ENCODE measurements around the gene STARD4.

The STARD4 gene

DNA sequence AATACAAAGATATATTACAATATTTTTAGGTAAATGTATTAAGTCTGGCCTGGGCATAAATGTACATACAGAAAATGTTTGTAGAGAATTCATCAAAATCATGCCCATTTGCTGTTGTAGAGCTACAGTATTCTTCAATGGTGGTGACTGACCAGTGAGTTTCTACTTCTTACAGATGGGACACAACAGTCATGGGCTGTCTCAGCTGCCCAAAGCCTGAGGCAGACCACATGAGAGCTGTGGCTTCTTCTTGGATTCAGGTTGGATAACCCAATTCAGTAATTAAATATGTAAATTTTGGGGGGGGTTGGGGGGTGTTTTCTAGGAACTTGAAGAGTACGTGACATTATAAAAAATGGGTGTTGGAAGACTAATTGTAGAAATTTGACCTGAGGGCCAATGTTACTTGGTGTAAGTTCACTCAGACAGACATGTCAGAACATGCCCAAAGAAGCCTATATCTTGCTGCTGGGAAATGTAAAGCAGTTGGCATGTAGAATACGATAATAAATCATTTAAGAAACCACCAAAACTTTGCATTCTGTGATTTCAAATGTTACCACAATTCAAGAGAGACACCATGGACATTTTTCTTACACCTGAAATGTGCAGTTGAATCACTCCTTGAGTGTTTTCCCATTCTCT is 17.9 kb downstream of the STARD4 start:
- DNase-seq: peak in 1 of 3 donors; percentile 10
- WGBS (ENCODE audit: insufficient coverage): 100% methylated on average over 1 of the region's 2 CpGs
- CTCF ChIA-PET: interaction anchor here (1.1 to 1.8 kb wide), 2 partner anchors 12 to 17 kb away, joined by 3 read pairs; no protein-coding TSS in a partner anchor
- H3K27me3 ChIP-seq (replicated peaks in 2 of 5; ENCODE audit: control insufficient read depth in 4 of 5, insufficient read depth in 5 of 5, low read length in 4 of 5): no peaks in the 10 kb centered on the region
- peaks cover 0 to 49% (median 4%) of the 10 kb centered on the region in 4 experiments for H3K36me3 ChIP-seq (ENCODE audit: control insufficient read depth in 4 of 4, insufficient read depth in 4 of 4, low read length in 3 of 4)
- no peaks in the 10 kb centered on the region for H3K9me3 ChIP-seq (ENCODE audit: control extremely low read depth in 1 of 5, control insufficient read depth in 4 of 5, insufficient read depth in 2 of 5, low read depth in 1 of 5, low read length in 4 of 5)
- H3K4me1 ChIP-seq (ENCODE audit: control extremely low read depth in 1 of 4, control insufficient read depth in 4 of 4, insufficient read depth in 4 of 4, low read length in 3 of 4): no peaks in the 10 kb centered on the region
- no peak overlapping the region for H3K4me3 ChIP-seq (ENCODE audit: control insufficient read depth in 1 of 7, extremely low read depth in 1 of 7, insufficient read depth in 4 of 7, low read depth in 2 of 7, low read length in 6 of 7)
- H3K27ac ChIP-seq (ENCODE audit: insufficient read depth in 1 of 2, low read depth in 1 of 2, low read length in 2 of 2, poor library complexity in 1 of 2, severe bottlenecking in 2 of 2): no peak overlapping the region
- POLR2A ChIA-PET: interaction anchor here (0.6 kb wide), 1 partner anchor 273 kb away, joined by 3 read pairs; no protein-coding TSS in a partner anchor

DNA sequence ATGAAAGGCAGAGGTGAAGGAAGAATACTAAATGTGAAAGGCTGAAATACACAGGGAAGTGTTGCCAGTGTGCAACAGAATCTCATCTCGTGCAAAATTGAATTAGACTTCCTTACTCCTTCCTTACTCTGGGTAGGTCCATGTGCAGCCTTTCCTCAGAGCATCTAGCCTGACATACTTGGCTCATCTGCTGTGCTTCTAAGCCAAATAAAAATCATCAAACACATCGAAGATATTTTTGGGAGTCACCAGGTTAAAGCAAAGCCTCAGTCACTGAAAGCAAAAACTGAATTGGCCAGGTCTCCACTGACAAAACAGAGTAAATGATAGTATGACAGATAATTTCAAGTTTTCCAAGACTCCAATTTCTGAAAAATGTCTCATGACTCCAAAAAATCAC is 19.3 kb downstream of the STARD4 start:
- no peaks in the 10 kb centered on the region for H3K27me3 ChIP-seq (replicated peaks in 2 of 5; ENCODE audit: control insufficient read depth in 4 of 5, insufficient read depth in 5 of 5, low read length in 4 of 5)
- no peaks in the 10 kb centered on the region for H3K4me1 ChIP-seq (ENCODE audit: control extremely low read depth in 1 of 4, control insufficient read depth in 4 of 4, insufficient read depth in 4 of 4, low read length in 3 of 4)
- ChIA-PET POLR2A (no interaction called here), CTCF (no interaction called here)
- H3K9me3 ChIP-seq (ENCODE audit: control extremely low read depth in 1 of 5, control insufficient read depth in 4 of 5, insufficient read depth in 2 of 5, low read depth in 1 of 5, low read length in 4 of 5): no peaks in the 10 kb centered on the region
- H3K4me3 ChIP-seq (ENCODE audit: control insufficient read depth in 1 of 7, extremely low read depth in 1 of 7, insufficient read depth in 4 of 7, low read depth in 2 of 7, low read length in 6 of 7): no peak overlapping the region
- no peak for DNase-seq
- H3K27ac ChIP-seq (ENCODE audit: insufficient read depth in 1 of 2, low read depth in 1 of 2, low read length in 2 of 2, poor library complexity in 1 of 2, severe bottlenecking in 2 of 2): no peak overlapping the region
- WGBS (ENCODE audit: insufficient coverage): 83% methylated on average over 1 of the region's 2 CpGs
- peaks cover 0 to 34% (median 0%) of the 10 kb centered on the region in 4 experiments for H3K36me3 ChIP-seq (ENCODE audit: control insufficient read depth in 4 of 4, insufficient read depth in 4 of 4, low read length in 3 of 4)

DNA sequence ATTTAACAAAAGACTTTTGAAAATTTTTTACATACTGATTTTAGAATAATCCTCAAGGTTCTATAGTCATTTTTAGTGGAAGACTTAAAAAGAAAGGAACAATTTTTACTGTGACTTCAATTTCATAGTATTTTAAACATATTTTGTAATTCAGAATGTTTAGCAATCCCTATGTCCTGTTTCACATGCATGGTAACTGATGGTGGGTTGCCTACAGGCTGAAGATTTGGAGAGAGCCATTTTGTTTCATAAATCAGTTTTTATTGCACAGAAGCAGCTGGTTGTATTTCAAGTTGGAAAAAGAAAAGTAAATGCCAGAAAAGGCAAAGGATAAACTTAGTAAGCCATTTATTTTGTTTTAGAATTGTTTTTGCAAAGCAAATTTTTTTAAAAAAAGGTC is 24.0 kb downstream of the STARD4 start:
- Histone ChIP-seq H3K36me3 (ENCODE audit: control insufficient read depth in 4 of 4, insufficient read depth in 4 of 4, low read length in 3 of 4) (peaks cover 0 to 8% (median 0%) of the 10 kb centered on the region in 4 experiments), H3K4me1 (ENCODE audit: control extremely low read depth in 1 of 4, control insufficient read depth in 4 of 4, insufficient read depth in 4 of 4, low read length in 3 of 4) (no peaks in the 10 kb centered on the region), H3K27ac (ENCODE audit: insufficient read depth in 1 of 2, low read depth in 1 of 2, low read length in 2 of 2, poor library complexity in 1 of 2, severe bottlenecking in 2 of 2) (no peak overlapping the region), H3K9me3 (ENCODE audit: control extremely low read depth in 1 of 5, control insufficient read depth in 4 of 5, insufficient read depth in 2 of 5, low read depth in 1 of 5, low read length in 4 of 5) (no peaks in the 10 kb centered on the region), H3K27me3 (replicated peaks in 2 of 5; ENCODE audit: control insufficient read depth in 4 of 5, insufficient read depth in 5 of 5, low read length in 4 of 5) (no peaks in the 10 kb centered on the region), H3K4me3 (ENCODE audit: control insufficient read depth in 1 of 7, extremely low read depth in 1 of 7, insufficient read depth in 4 of 7, low read depth in 2 of 7, low read length in 6 of 7) (no peak overlapping the region)
- ChIA-PET POLR2A (no interaction called here), CTCF (no interaction called here)
- DNase-seq: no peak

DNA sequence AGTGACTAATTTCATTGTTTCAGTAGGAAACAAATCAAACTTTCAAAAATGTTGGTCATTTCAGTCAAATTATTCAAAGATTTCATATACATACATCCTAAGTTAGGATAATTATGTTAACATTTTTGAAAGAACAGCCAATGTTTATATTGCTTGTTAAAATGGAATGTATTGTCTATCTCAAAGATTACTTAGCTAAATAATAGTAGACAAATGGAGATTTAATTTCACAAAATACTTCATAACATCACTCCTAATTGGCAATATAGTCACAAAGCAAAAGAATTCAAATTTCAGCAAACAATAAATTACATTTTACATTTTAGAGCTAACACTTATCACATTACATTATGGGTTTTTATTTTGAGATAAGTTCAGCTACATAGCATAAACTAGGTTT is 25.4 kb downstream of the STARD4 start:
- H3K27ac ChIP-seq (ENCODE audit: insufficient read depth in 1 of 2, low read depth in 1 of 2, low read length in 2 of 2, poor library complexity in 1 of 2, severe bottlenecking in 2 of 2): no peak overlapping the region
- no peaks in the 10 kb centered on the region for H3K27me3 ChIP-seq (replicated peaks in 2 of 5; ENCODE audit: control insufficient read depth in 4 of 5, insufficient read depth in 5 of 5, low read length in 4 of 5)
- H3K4me3 ChIP-seq (ENCODE audit: control insufficient read depth in 1 of 7, extremely low read depth in 1 of 7, insufficient read depth in 4 of 7, low read depth in 2 of 7, low read length in 6 of 7): no peak overlapping the region
- no peaks in the 10 kb centered on the region for H3K9me3 ChIP-seq (ENCODE audit: control extremely low read depth in 1 of 5, control insufficient read depth in 4 of 5, insufficient read depth in 2 of 5, low read depth in 1 of 5, low read length in 4 of 5)
- no peaks in the 10 kb centered on the region for H3K4me1 ChIP-seq (ENCODE audit: control extremely low read depth in 1 of 4, control insufficient read depth in 4 of 4, insufficient read depth in 4 of 4, low read length in 3 of 4)
- DNase-seq: no peak
- CTCF ChIA-PET: no interaction called here
- H3K36me3 ChIP-seq (ENCODE audit: control insufficient read depth in 4 of 4, insufficient read depth in 4 of 4, low read length in 3 of 4): no peaks in the 10 kb centered on the region
- POLR2A ChIA-PET: no interaction called here

DNA sequence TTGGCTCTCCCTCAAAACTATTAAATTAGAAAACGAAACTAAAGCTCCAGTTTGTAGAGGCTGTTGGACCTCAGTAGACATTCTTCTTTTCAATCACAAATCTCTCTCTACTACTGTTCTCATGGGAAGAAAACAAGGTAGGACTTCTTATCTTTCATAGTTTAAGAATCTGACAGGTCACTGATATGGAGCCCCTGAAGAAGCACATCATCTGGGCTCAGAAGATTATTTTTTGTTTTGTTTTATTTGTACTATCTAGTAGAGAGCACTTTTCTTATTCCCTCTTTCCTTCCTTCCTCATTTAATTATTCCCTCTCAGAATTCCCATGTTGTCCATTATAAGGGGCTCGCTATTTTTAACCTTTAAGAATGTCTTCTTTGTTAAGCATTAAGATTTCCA is 26.3 kb downstream of the STARD4 start:
- no CpG with 5 or more reads among the region's 2 CpGs for WGBS (ENCODE audit: insufficient coverage)
- Histone ChIP-seq H3K9me3 (ENCODE audit: control extremely low read depth in 1 of 5, control insufficient read depth in 4 of 5, insufficient read depth in 2 of 5, low read depth in 1 of 5, low read length in 4 of 5) (no peaks in the 10 kb centered on the region), H3K27me3 (replicated peaks in 2 of 5; ENCODE audit: control insufficient read depth in 4 of 5, insufficient read depth in 5 of 5, low read length in 4 of 5) (no peaks in the 10 kb centered on the region), H3K36me3 (ENCODE audit: control insufficient read depth in 4 of 4, insufficient read depth in 4 of 4, low read length in 3 of 4) (no peaks in the 10 kb centered on the region), H3K4me3 (ENCODE audit: control insufficient read depth in 1 of 7, extremely low read depth in 1 of 7, insufficient read depth in 4 of 7, low read depth in 2 of 7, low read length in 6 of 7) (no peak overlapping the region), H3K27ac (ENCODE audit: insufficient read depth in 1 of 2, low read depth in 1 of 2, low read length in 2 of 2, poor library complexity in 1 of 2, severe bottlenecking in 2 of 2) (no peak overlapping the region), H3K4me1 (ENCODE audit: control extremely low read depth in 1 of 4, control insufficient read depth in 4 of 4, insufficient read depth in 4 of 4, low read length in 3 of 4) (no peaks in the 10 kb centered on the region)
- ChIA-PET POLR2A (no interaction called here), CTCF (no interaction called here)
- DNase-seq: no peak

DNA sequence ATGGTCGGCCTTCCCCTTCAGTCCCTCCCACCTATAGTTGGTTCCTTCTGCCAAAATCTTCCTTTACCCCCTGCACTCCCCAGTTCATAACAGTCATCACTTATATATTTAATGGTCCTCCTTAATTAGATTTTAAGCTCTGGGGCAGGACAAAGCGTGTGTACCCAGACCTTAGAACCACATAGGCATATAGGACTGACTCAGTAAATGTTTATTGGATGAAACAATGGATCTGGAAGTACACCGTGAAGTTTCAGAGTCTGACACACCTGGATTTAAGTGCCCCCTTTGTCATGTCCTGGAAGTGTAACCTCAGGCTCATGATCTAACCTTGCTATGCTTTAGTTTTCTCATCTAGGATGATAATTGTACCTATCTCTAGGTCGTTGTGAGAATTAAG is 32.0 kb downstream of the STARD4 start:
- ChIA-PET CTCF (no interaction called here), POLR2A (no interaction called here)
- Histone ChIP-seq H3K4me3 (ENCODE audit: control insufficient read depth in 1 of 7, extremely low read depth in 1 of 7, insufficient read depth in 4 of 7, low read depth in 2 of 7, low read length in 6 of 7) (no peak overlapping the region), H3K4me1 (ENCODE audit: control extremely low read depth in 1 of 4, control insufficient read depth in 4 of 4, insufficient read depth in 4 of 4, low read length in 3 of 4) (no peaks in the 10 kb centered on the region), H3K9me3 (ENCODE audit: control extremely low read depth in 1 of 5, control insufficient read depth in 4 of 5, insufficient read depth in 2 of 5, low read depth in 1 of 5, low read length in 4 of 5) (no peaks in the 10 kb centered on the region), H3K36me3 (ENCODE audit: control insufficient read depth in 4 of 4, insufficient read depth in 4 of 4, low read length in 3 of 4) (no peaks in the 10 kb centered on the region), H3K27me3 (replicated peaks in 2 of 5; ENCODE audit: control insufficient read depth in 4 of 5, insufficient read depth in 5 of 5, low read length in 4 of 5) (no peaks in the 10 kb centered on the region), H3K27ac (ENCODE audit: insufficient read depth in 1 of 2, low read depth in 1 of 2, low read length in 2 of 2, poor library complexity in 1 of 2, severe bottlenecking in 2 of 2) (no peak overlapping the region)
- DNase-seq: no peak
- 50% methylated on average over 2 of the region's 4 CpGs for WGBS (ENCODE audit: insufficient coverage)

DNA sequence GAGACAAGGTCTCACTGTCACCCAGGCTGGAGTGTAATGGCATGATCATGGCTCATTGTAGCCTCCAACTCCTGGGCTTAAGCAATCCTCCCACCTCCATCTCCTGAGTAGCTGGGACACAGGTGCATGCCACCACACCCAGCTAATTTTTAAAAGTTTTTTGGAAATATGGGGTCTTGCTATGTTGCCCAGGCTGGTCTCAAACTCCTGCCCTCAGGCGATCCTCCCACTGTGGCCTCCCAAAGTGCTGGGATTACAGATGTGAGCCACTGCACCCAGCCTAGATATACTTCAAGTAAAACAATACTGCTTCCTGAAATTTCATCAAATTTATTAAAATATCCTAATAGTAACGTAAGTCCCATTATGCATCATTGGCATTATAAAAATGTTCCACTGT is 33.4 kb downstream of the STARD4 start:
- no peak for DNase-seq
- Histone ChIP-seq H3K4me1 (ENCODE audit: control extremely low read depth in 1 of 4, control insufficient read depth in 4 of 4, insufficient read depth in 4 of 4, low read length in 3 of 4) (no peaks in the 10 kb centered on the region), H3K9me3 (ENCODE audit: control extremely low read depth in 1 of 5, control insufficient read depth in 4 of 5, insufficient read depth in 2 of 5, low read depth in 1 of 5, low read length in 4 of 5) (no peaks in the 10 kb centered on the region), H3K4me3 (ENCODE audit: control insufficient read depth in 1 of 7, extremely low read depth in 1 of 7, insufficient read depth in 4 of 7, low read depth in 2 of 7, low read length in 6 of 7) (no peak overlapping the region), H3K27ac (ENCODE audit: insufficient read depth in 1 of 2, low read depth in 1 of 2, low read length in 2 of 2, poor library complexity in 1 of 2, severe bottlenecking in 2 of 2) (no peak overlapping the region), H3K36me3 (ENCODE audit: control insufficient read depth in 4 of 4, insufficient read depth in 4 of 4, low read length in 3 of 4) (no peaks in the 10 kb centered on the region), H3K27me3 (replicated peaks in 2 of 5; ENCODE audit: control insufficient read depth in 4 of 5, insufficient read depth in 5 of 5, low read length in 4 of 5) (no peaks in the 10 kb centered on the region)
- 100% methylated on average over 1 of the region's 2 CpGs for WGBS (ENCODE audit: insufficient coverage)
- ChIA-PET CTCF (no interaction called here), POLR2A (no interaction called here)
